Measurements from ENCODE around the gene MPPED1.

The MPPED1 gene

GRCh38 chr22:43440556-43440955 lies 28.7 kb downstream of the MPPED1 start:
- no peaks in the 10 kb centered on the region for H3K36me3 Mint-ChIP-seq
- H3K4me3 Mint-ChIP-seq, result no peak overlapping the region
- H3K9me3 Mint-ChIP-seq, result no peaks in the 10 kb centered on the region
- DNase-seq (ENCODE audit: low spot score in 2 of 2), result no peak
- no peak for ATAC-seq
- no peaks in the 10 kb centered on the region for H3K4me1 Mint-ChIP-seq
- no peak overlapping the region for H3K27ac Mint-ChIP-seq

GRCh38 chr22:43441216-43441615 lies 29.4 kb downstream of the MPPED1 start:
- no peaks in the 10 kb centered on the region for H3K36me3 Mint-ChIP-seq
- no peak for DNase-seq (ENCODE audit: low spot score in 2 of 2)
- no peaks in the 10 kb centered on the region for H3K4me1 Mint-ChIP-seq
- H3K4me3 Mint-ChIP-seq, result no peak overlapping the region
- ATAC-seq, result no peak
- H3K27ac Mint-ChIP-seq, result no peak overlapping the region
- H3K9me3 Mint-ChIP-seq, result no peaks in the 10 kb centered on the region

GRCh38 chr22:43441751-43442150 lies 29.9 kb downstream of the MPPED1 start:
- no peak overlapping the region for H3K4me3 Mint-ChIP-seq
- H3K9me3 Mint-ChIP-seq, result no peaks in the 10 kb centered on the region
- ATAC-seq (no peak), DNase-seq (ENCODE audit: low spot score in 2 of 2) (no peak)
- no peaks in the 10 kb centered on the region for H3K36me3 Mint-ChIP-seq
- no peaks in the 10 kb centered on the region for H3K4me1 Mint-ChIP-seq
- no peak overlapping the region for H3K27ac Mint-ChIP-seq

GRCh38 chr22:43442386-43443151 lies 30.8 kb downstream of the MPPED1 start:
- ATAC-seq, result peak; percentile 22
- H3K36me3 Mint-ChIP-seq, result no peaks in the 10 kb centered on the region
- DNase-seq (ENCODE audit: low spot score in 2 of 2), result no peak
- no peak overlapping the region for H3K27ac Mint-ChIP-seq
- H3K4me3 Mint-ChIP-seq, result no peak overlapping the region
- no peaks in the 10 kb centered on the region for H3K4me1 Mint-ChIP-seq
- H3K9me3 Mint-ChIP-seq, result no peaks in the 10 kb centered on the region

GRCh38 chr22:43443152-43443471 lies 31.3 kb downstream of the MPPED1 start:
- DNase-seq (ENCODE audit: low spot score in 2 of 2) (no peak), ATAC-seq (no peak)
- no peaks in the 10 kb centered on the region for H3K36me3 Mint-ChIP-seq
- no peaks in the 10 kb centered on the region for H3K4me1 Mint-ChIP-seq
- no peak overlapping the region for H3K27ac Mint-ChIP-seq
- no peaks in the 10 kb centered on the region for H3K9me3 Mint-ChIP-seq
- no peak overlapping the region for H3K4me3 Mint-ChIP-seq

GRCh38 chr22:43446037-43446803 lies 34.4 kb downstream of the MPPED1 start:
- Mint-ChIP-seq H3K4me3 (no peak overlapping the region), H3K36me3 (no peaks in the 10 kb centered on the region)

GRCh38 chr22:43446916-43447315 lies 35.1 kb downstream of the MPPED1 start:
- Mint-ChIP-seq H3K27ac (no peak overlapping the region), H3K36me3 (no peaks in the 10 kb centered on the region), H3K9me3 (no peaks in the 10 kb centered on the region), H3K4me3 (no peak overlapping the region), H3K4me1 (no peaks in the 10 kb centered on the region)
- DNase-seq (ENCODE audit: low spot score in 2 of 2) (no peak), ATAC-seq (no peak)

More at GRCh38 chr22:43446037-43446803, 34.4 kb downstream of the MPPED1 start:
- Mint-ChIP-seq H3K9me3 (no peaks in the 10 kb centered on the region), H3K4me1 (no peaks in the 10 kb centered on the region), H3K27ac (no peak overlapping the region)
- no peak for ATAC-seq
- DNase-seq (ENCODE audit: low spot score in 2 of 2), result no peak

GRCh38 chr22:43447380-43447779 lies 35.6 kb downstream of the MPPED1 start:
- H3K9me3 Mint-ChIP-seq, result no peaks in the 10 kb centered on the region
- H3K4me3 Mint-ChIP-seq, result no peak overlapping the region
- H3K27ac Mint-ChIP-seq, result no peak overlapping the region
- no peaks in the 10 kb centered on the region for H3K36me3 Mint-ChIP-seq
- ATAC-seq, result no peak
- H3K4me1 Mint-ChIP-seq, result no peaks in the 10 kb centered on the region
- DNase-seq (ENCODE audit: low spot score in 2 of 2), result no peak

GRCh38 chr22:43448048-43448447 lies 36.2 kb downstream of the MPPED1 start:
- no peaks in the 10 kb centered on the region for H3K36me3 Mint-ChIP-seq
- DNase-seq (ENCODE audit: low spot score in 2 of 2), result no peak
- no peak overlapping the region for H3K4me3 Mint-ChIP-seq
- no peaks in the 10 kb centered on the region for H3K4me1 Mint-ChIP-seq
- no peak for ATAC-seq
- no peaks in the 10 kb centered on the region for H3K9me3 Mint-ChIP-seq
- H3K27ac Mint-ChIP-seq, result no peak overlapping the region

GRCh38 chr22:43449205-43449830 lies 37.5 kb downstream of the MPPED1 start:
- Mint-ChIP-seq H3K9me3 (no peaks in the 10 kb centered on the region), H3K4me3 (no peak overlapping the region), H3K27ac (no peak overlapping the region), H3K36me3 (no peaks in the 10 kb centered on the region), H3K4me1 (no peaks in the 10 kb centered on the region)
- DNase-seq (ENCODE audit: low spot score in 2 of 2) (no peak), ATAC-seq (no peak)

- Mint-ChIP-seq H3K9me3 (no peaks in the 10 kb centered on the region), H3K36me3 (no peaks in the 10 kb centered on the region), H3K4me3 (no peak overlapping the region), H3K4me1 (no peaks in the 10 kb centered on the region), H3K27ac (no peak overlapping the region)
- no peak for ATAC-seq
- DNase-seq (ENCODE audit: low spot score in 2 of 2), result no peak
These were observed 38.0 kb downstream of the MPPED1 start for GRCh38 chr22:43449831-43450225.

GRCh38 chr22:43451371-43452050 lies 39.7 kb downstream of the MPPED1 start:
- DNase-seq (ENCODE audit: low spot score in 2 of 2), result no peak
- no peak overlapping the region for H3K27ac Mint-ChIP-seq
- H3K36me3 Mint-ChIP-seq, result no peaks in the 10 kb centered on the region
- ATAC-seq, result no peak
- no peak overlapping the region for H3K4me3 Mint-ChIP-seq
- H3K4me1 Mint-ChIP-seq, result no peaks in the 10 kb centered on the region
- H3K9me3 Mint-ChIP-seq, result no peaks in the 10 kb centered on the region

- H3K27ac Mint-ChIP-seq, result no peak overlapping the region
- H3K4me1 Mint-ChIP-seq, result no peaks in the 10 kb centered on the region
- ATAC-seq, result no peak
- no peak for DNase-seq (ENCODE audit: low spot score in 2 of 2)
- H3K9me3 Mint-ChIP-seq, result no peaks in the 10 kb centered on the region
- no peaks in the 10 kb centered on the region for H3K36me3 Mint-ChIP-seq
- no peak overlapping the region for H3K4me3 Mint-ChIP-seq
These were observed 44.0 kb downstream of the MPPED1 start for GRCh38 chr22:43455846-43456245.

GRCh38 chr22:43457002-43457401 lies 45.2 kb downstream of the MPPED1 start:
- no peaks in the 10 kb centered on the region for H3K4me1 Mint-ChIP-seq
- ATAC-seq (no peak), DNase-seq (ENCODE audit: low spot score in 2 of 2) (no peak)
- no peaks in the 10 kb centered on the region for H3K36me3 Mint-ChIP-seq
- H3K4me3 Mint-ChIP-seq, result no peak overlapping the region
- no peak overlapping the region for H3K27ac Mint-ChIP-seq
- no peaks in the 10 kb centered on the region for H3K9me3 Mint-ChIP-seq

GRCh38 chr22:43462701-43463100 lies 50.9 kb downstream of the MPPED1 start:
- ATAC-seq (no peak), DNase-seq (ENCODE audit: low spot score in 2 of 2) (no peak)
- no peak overlapping the region for H3K4me3 Mint-ChIP-seq
- no peak overlapping the region for H3K27ac Mint-ChIP-seq
- H3K36me3 Mint-ChIP-seq, result no peaks in the 10 kb centered on the region
- no peaks in the 10 kb centered on the region for H3K4me1 Mint-ChIP-seq
- peaks cover 5% of the 10 kb centered on the region for H3K9me3 Mint-ChIP-seq

All from stimulated activated effector memory CD8-positive, alpha-beta T cell treated with anti-CD3 and anti-CD28 coated beads, Interleukin-12 subunit alpha, Interleukin-12 subunit beta, amount 100 ng/mL, for 72 hours (primary cell).